Pancreas (tissue), 10 donors: Measurements from ENCODE around the gene CDCA4. TPM values are rescaled to one million over a fixed set of nuclear protein-coding genes. Genes with fewer than 3 reads are reported as not detected.
"Not testable (repeated sequence)": the region's sequence is repeated elsewhere in the genome, so short reads cannot be mapped to it uniquely, and the experiment has no call there.

Experiments used
- ATAC-seq, 4 donors: fragments of 200-7000 bp; cut with Tn5 transposase; one replicate each; pipeline versions ENCODE4 v1.8.0 to v1.9.1; 2020; ENCODE audit warnings: mild to moderate bottlenecking in 4 of 4, moderate library complexity in 4 of 4
- DNase-seq, 6 donors: peaks; one replicate each; pipeline ENCODE4 v3.0.0-alpha.2; 2020
- FAIRE-seq: peaks from 2 replicates; lab custom pipeline; 2012; peaks lifted over from hg19 to GRCh38; lab: Jason Lieb, UNC
- H3K27ac ChIP-seq, 4 donors: fragments of 200-600 bp; sonication (generic); 1 replicate in 3 of 4; 2 replicates in 1 of 4; pipeline versions ENCODE4 v1.5.0 to v1.8.0; 2020
- H3K27me3 ChIP-seq, 4 donors: fragments of 200-600 bp; one replicate each; pipeline ENCODE4 v1.8.0; 2021
- H3K36me3 ChIP-seq, 3 donors: fragments of 200-600 bp; sonication (generic) in 1 of 3; one replicate each; pipeline versions ENCODE4 v1.5.0 to v1.8.0; 2020 to 2021
- H3K4me1 ChIP-seq, 3 donors: fragments of 200-600 bp; one replicate each; pipeline ENCODE4 v1.8.0; 2021
- H3K4me3 ChIP-seq, 4 donors: fragments of 200-600 bp; sonication (generic) in 2 of 4; one replicate each; pipeline versions ENCODE4 v1.5.0 to v1.8.0; 2020 to 2021
- H3K9me3 ChIP-seq, 4 donors: fragments of 200-600 bp; one replicate each; pipeline ENCODE4 v1.8.0; 2021
- CTCF ChIP-seq, 4 donors: fragments of 200-600 bp; sonication (generic) in 3 of 4; IDR thresholded peaks; one replicate each; pipeline versions ENCODE4 v1.5.0 to v1.8.0; 2021; ENCODE audit warnings: antibody characterized with exemption in 4 of 4
- WGBS, 2 donors: extraction: QIAGEN DNeasy Blood & Tissue Kit; methylation state at CpG; one replicate each; pipeline ENCODE4 v1.1.7; 2013; 5-methylcytosine and 5-hydroxymethylcytosine counted together
- intact Hi-C, 3 donors: fragments of 100-400 bp; cut with DNase I; formaldehyde crosslinking; loops; one replicate each; pipeline versions ENCODE4 v1.11.1 to v1.14.2; 2022
- polyA plus RNA-seq, 2 donors: library from polyadenylated mRNA; stranded (reverse); fragments of 200-250 nt; gene quantifications; one replicate each; pipeline ENCODE4 v1.2.3, GENCODE V29; 2013
- total RNA-seq, 6 donors: library from RNA; stranded (reverse); fragmentation: NEBNext Ultra II Directional in 4 of 6; extraction: Animal tissue kit (Norgen Biotek cat#: 25700) in 4 of 6; gene quantifications; one replicate each; pipeline versions ENCODE4 v1.2.1 to v1.2.4, GENCODE V29; 2021 to 2023
- donor health status: healthy with polysubstance abuse.
- donor health status: DM: no; HTN: no; CAD: no; lungs with moderate emphysema.
- donor health status: DM: no; HTN: no; CAD: no.
- donor health status: control.
- donor health status: control.
- donor health status: Bipolar disorder and iron deficiency.
- donor health status: DM: yes; HTN: yes; CAD: no.
- donor health status: DM: no; HTN: no; CAD: no.
- donor health status: DM: no; HTN: no; CAD: no.
- donor health status: DM: yes; HTN: yes; CAD: no.

Gene CDCA4
- total and polyA plus RNA-seq, 8 donors, result 1.2 to 3.5 (median 2.7) TPM

GRCh38 chr14:105039458-105040205 is 18.7 kb upstream of the CDCA4 start:
- FAIRE-seq, result no peak
- Histone ChIP-seq H3K36me3 (no peaks in the 10 kb centered on the region), H3K27me3 (no peaks in the 10 kb centered on the region), H3K4me3 (no peak overlapping the region), H3K9me3 (no peaks in the 10 kb centered on the region), H3K27ac (no peak overlapping the region), H3K4me1 (no peaks in the 10 kb centered on the region)
- DNase-seq, result no peak
- TF ChIP-seq CTCF (IDR thresholded peaks at IDR 0.05), result no peak
- no peak for ATAC-seq
- intact Hi-C loops, result no loop called here
- 69 to 70% methylated on average over 14 of the region's 14 CpGs for WGBS, 2 donors

- H3K9me3 ChIP-seq, H3K4me1 ChIP-seq, DNase-seq, H3K4me3 ChIP-seq, ATAC-seq, H3K27ac ChIP-seq, H3K36me3 ChIP-seq, H3K27me3 ChIP-seq, FAIRE-seq, intact Hi-C loops: not testable (repeated sequence)
- WGBS, 2 donors, result 48 to 54% methylated on average over 2 of the region's 2 CpGs
Observed at GRCh38 chr14:105035616-105036015, 14.7 kb upstream of the CDCA4 start.

GRCh38 chr14:105034315-105035039 is 13.6 kb upstream of the CDCA4 start:
- Histone ChIP-seq H3K9me3 (no peaks in the 10 kb centered on the region), H3K27me3 (no peaks in the 10 kb centered on the region), H3K27ac (no peak overlapping the region), H3K36me3 (no peaks in the 10 kb centered on the region), H3K4me3 (no peak overlapping the region), H3K4me1 (no peaks in the 10 kb centered on the region)
- 84 to 89% methylated on average over 17 of the region's 17 CpGs for WGBS, 2 donors
- no peak for TF ChIP-seq CTCF (IDR thresholded peaks at IDR 0.05)
- DNase-seq, result no peak
- peak in 2 of 4 donors; percentile 23 to 24 for ATAC-seq
- FAIRE-seq, result no peak
- intact Hi-C loops, result no loop called here

- DNase-seq, intact Hi-C loops, H3K9me3 ChIP-seq, H3K4me1 ChIP-seq, FAIRE-seq, H3K27me3 ChIP-seq, H3K36me3 ChIP-seq: not testable (repeated sequence)
- WGBS, 2 donors, result 5 to 6% methylated on average over 43 to 45 of the region's 45 CpGs
- Histone ChIP-seq H3K27ac (peak overlapping the region; percentile 16 to 52 (median 22)), H3K4me3 (peak overlapping the region; percentile 7 to 46 (median 23))
- peak in 1 of 4 donors; percentile 21 for ATAC-seq
Observed at GRCh38 chr14:105033412-105033900, 12.6 kb upstream of the CDCA4 start.

- not testable (repeated sequence) for DNase-seq, FAIRE-seq
Observed at GRCh38 chr14:105032451-105032901, 11.6 kb upstream of the CDCA4 start.

GRCh38 chr14:105030836-105031396 is 10.0 kb upstream of the CDCA4 start:
- H3K27me3 ChIP-seq, result no peaks in the 10 kb centered on the region
- no peaks in the 10 kb centered on the region for H3K36me3 ChIP-seq
- H3K4me1 ChIP-seq, result no peaks in the 10 kb centered on the region
- no peak overlapping the region for H3K27ac ChIP-seq
- H3K9me3 ChIP-seq, result no peaks in the 10 kb centered on the region
- FAIRE-seq (no peak), DNase-seq (no peak), ATAC-seq (no peak)
- WGBS, 2 donors, result 74 to 79% methylated on average over 9 of the region's 9 CpGs
- no peak for TF ChIP-seq CTCF (IDR thresholded peaks at IDR 0.05)
- intact Hi-C loops, result no loop called here
- H3K4me3 ChIP-seq, result no peak overlapping the region

More at GRCh38 chr14:105032451-105032901, 11.6 kb upstream of the CDCA4 start:
- intact Hi-C loops, H3K4me3 ChIP-seq, H3K9me3 ChIP-seq, H3K36me3 ChIP-seq, H3K27me3 ChIP-seq, H3K4me1 ChIP-seq: not testable (repeated sequence)
- peak overlapping the region in 2 of 4 donors; percentile 30 to 52 for H3K27ac ChIP-seq
- 81 to 85% methylated on average over 5 of the region's 5 CpGs for WGBS, 2 donors
- ATAC-seq, result peak in 2 of 4 donors; percentile 15 to 16
